ENCODE data around the gene C3orf49. TPM values are rescaled to one million over a fixed set of nuclear protein-coding genes. Genes with fewer than 3 reads are reported as not detected.

The C3orf49 gene
- total and polyA plus RNA-seq, 2 of the 13 experiments (the other 11 are each of a cell fraction or from before 2014, with no cell fraction given), result not detected

- TF ChIP-seq FOXP4 (CRISPR knock-in tag; IDR thresholded peaks at IDR 0.05) (peak; percentile 71; the same call in 1 of the 2 replicates), ZNF549 (CRISPR knock-in tag; IDR thresholded peaks at IDR 0.05) (no peak), BCL6 (CRISPR knock-in tag; IDR thresholded peaks at IDR 0.05) (peak; percentile 53; the same call in 1 of the 2 replicates), FOXA3 (CRISPR knock-in tag; IDR thresholded peaks at IDR 0.05) (0 out of 2 replicates have a peak, but pooled peaks have one; percentile 27), KDM3A (CRISPR knock-in tag; IDR thresholded peaks at IDR 0.05; ENCODE audit: low read depth) (no peak), ETV5 (CRISPR knock-in tag; IDR thresholded peaks at IDR 0.05; ENCODE audit: borderline replicate concordance) (peak; percentile 17; the same call in 1 of the 2 replicates), SALL1 (CRISPR knock-in tag; IDR thresholded peaks at IDR 0.05) (0 out of 2 replicates have a peak, but pooled peaks have one; percentile 18), ZNF451 (CRISPR knock-in tag; IDR thresholded peaks at IDR 0.05) (no peak), GATA4 (IDR thresholded peaks at IDR 0.05; ENCODE audit: borderline replicate concordance, low read depth) (no peak), MIXL1 (CRISPR knock-in tag; IDR thresholded peaks at IDR 0.05) (0 out of 2 replicates have a peak, but pooled peaks have one; percentile 14), ZNF678 (CRISPR knock-in tag; IDR thresholded peaks at IDR 0.05) (no peak), CEBPG (CRISPR knock-in tag; IDR thresholded peaks at IDR 0.05) (peak; percentile 51), FOXK2 (IDR thresholded peaks at IDR 0.05) (no peak)
Measured at GRCh38 chr3:63874769-63875168, 55.7 kb downstream of the C3orf49 start (continued).

- Histone ChIP-seq H3K4me3 (replicated peaks in 1 of 3; ENCODE audit: insufficient read depth in 1 of 3, low read depth in 2 of 3, low read length in 3 of 3) (no peak overlapping the region), H3K9me3 (ENCODE audit: low read length) (no peaks in the 10 kb centered on the region), H3K79me2 (ENCODE audit: insufficient read depth, low read length) (peaks cover 51% of the 10 kb centered on the region), H3K27ac (ENCODE audit: extremely low read length, insufficient read depth, low read length) (no peak overlapping the region), H3K4me1 (ENCODE audit: insufficient read depth, low read length) (peaks cover 45% of the 10 kb centered on the region), H3K4me2 (ENCODE audit: low read depth, low read length) (no peak overlapping the region), H3K36me3 (replicated peaks in 1 of 2; ENCODE audit: control insufficient read depth in 1 of 2, insufficient read depth in 2 of 2, low read length in 2 of 2) (no peaks in the 10 kb centered on the region), H2AFZ (ENCODE audit: low read length) (no peak overlapping the region), H4K20me1 (ENCODE audit: insufficient read depth, low read length) (peaks cover 10% of the 10 kb centered on the region), H3K27me3 (ENCODE audit: control insufficient read depth in 1 of 2, insufficient read depth in 2 of 2, low read length in 2 of 2) (no peaks in the 10 kb centered on the region), H3K9ac (ENCODE audit: insufficient read depth, low read depth, low read length) (no peak overlapping the region)
- FAIRE-seq (no peak), ATAC-seq (no peak), DNase-seq (ENCODE audit: low spot score) (no peak)
- intact Hi-C loops (cut with micrococcal nuclease; ENCODE audit: unreplicated experiment) (no loop called here), in situ Hi-C loops (cut with HindIII; ENCODE audit: extremely low pct_ligation_motif_present, low pct_unique_long_range_greater_than_20kb) (no loop called here)
- ChIA-PET POLR2A (interaction anchor here (1.3 to 1.6 kb wide), 2 partner anchors 12 to 36 kb away, joined by 6 to 9 read pairs; partner anchors contain the start of genes ATXN7, SCAANT1 and THOC7), CTCF (ENCODE audit: low intra/inter-chr PET ratio, low total read pairs) (no interaction called here)
- no TSS peak for BruUV-seq (replicated peaks)
- 95% methylated on average over 2 of the region's 2 CpGs for WGBS (ENCODE audit: low lambda C conversion rate)
- TF ChIP-seq SKI (IDR thresholded peaks at IDR 0.05; ENCODE audit: partially characterized antibody), result no peak
- TF ChIP-seq ZNF205 (CRISPR knock-in tag; IDR thresholded peaks at IDR 0.05), result no peak
- no peak for TF ChIP-seq HOXA3 (CRISPR knock-in tag; IDR thresholded peaks at IDR 0.05)
- TF ChIP-seq NKX3-1 (CRISPR knock-in tag; IDR thresholded peaks at IDR 0.05), result no peak
- no peak for TF ChIP-seq GLMP (CRISPR knock-in tag; IDR thresholded peaks at IDR 0.05; ENCODE audit: borderline replicate concordance)
- TF ChIP-seq ZNF567 (CRISPR knock-in tag; IDR thresholded peaks at IDR 0.05; ENCODE audit: borderline replicate concordance), result no peak
- TF ChIP-seq ZNF160 (CRISPR knock-in tag; IDR thresholded peaks at IDR 0.05), result no peak
- TF ChIP-seq BRD4 (CRISPR knock-in tag; IDR thresholded peaks at IDR 0.05), result no peak
- TF ChIP-seq ZBTB7B (CRISPR knock-in tag; IDR thresholded peaks at IDR 0.05), result no peak
- no peak for TF ChIP-seq SIX4 (CRISPR knock-in tag; IDR thresholded peaks at IDR 0.05)
- TF ChIP-seq ZNF777 (CRISPR knock-in tag; IDR thresholded peaks at IDR 0.05), result no peak
- no peak for TF ChIP-seq NR3C1 (CRISPR knock-in tag; IDR thresholded peaks at IDR 0.05)
Measured at GRCh38 chr3:63875510-63875909, 56.4 kb downstream of the C3orf49 start.

Measured in HepG2 (cell line).